Measurements from ENCODE around the gene MESP2.

MESP2 gene

DNA sequence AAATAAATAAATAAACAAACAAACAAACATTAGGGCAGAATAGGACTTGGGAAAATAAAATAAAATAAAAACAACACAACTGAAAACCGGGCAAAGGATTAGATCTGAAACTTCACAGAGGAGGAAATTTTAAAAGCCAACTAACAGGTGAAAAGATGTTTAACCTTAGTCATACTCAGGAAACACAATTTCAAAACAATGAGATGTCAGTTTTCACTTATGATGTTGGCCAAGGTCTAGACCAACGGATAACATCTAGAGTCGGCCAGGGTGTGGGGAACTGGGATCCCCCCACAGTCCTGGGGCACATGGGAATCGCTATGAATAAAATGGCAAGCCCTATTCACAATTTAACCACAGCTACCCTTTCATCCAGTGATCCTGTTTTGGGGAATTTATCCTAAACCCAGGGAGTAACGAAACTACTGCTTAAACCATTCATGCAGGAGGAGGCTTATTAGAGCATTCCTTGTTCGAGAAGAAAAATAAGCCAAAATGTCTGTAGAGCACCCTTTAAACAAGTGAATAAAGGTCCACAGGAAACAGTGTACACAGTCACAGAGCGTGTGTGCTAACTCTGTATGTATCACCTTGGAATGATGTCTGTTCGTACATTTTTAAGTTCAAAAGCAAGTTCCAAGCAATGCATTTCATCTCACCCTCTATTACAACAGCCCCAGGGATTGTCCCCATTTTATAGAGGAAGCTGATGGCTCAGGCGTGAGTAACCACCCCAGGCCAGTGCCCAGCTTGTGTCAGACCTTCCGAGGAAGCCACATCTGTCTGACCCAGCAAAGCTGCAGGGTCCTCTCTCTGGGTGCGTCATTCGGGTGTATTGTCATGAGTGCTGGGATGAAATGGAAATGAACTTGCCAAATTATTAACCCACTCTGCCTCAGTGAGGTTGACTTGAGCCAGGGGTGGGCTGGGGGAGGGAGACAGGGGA is 44.8 kb downstream of the MESP2 start:
- DNase-seq, result no peak

DNA sequence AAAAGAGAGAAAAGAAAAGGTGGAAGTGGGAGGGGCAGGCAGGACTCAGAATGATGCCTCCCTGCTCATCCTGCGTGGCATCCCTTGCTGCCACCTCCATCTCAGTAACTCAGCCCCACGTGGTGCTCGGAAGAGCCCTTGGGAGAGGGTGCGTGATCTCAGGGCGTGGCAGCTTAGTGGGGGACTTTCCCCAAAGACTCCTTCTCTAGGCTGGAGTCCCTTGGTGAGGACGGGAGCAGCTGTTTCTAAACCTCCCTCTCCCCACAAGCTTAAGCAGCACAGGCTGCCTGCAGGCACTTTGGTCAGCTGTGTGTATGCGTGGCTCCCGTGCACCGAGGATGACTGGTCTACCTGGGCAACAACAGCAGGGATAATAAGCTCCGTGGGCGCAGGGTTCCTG is 45.9 kb downstream of the MESP2 start:
- no peak for DNase-seq

DNA sequence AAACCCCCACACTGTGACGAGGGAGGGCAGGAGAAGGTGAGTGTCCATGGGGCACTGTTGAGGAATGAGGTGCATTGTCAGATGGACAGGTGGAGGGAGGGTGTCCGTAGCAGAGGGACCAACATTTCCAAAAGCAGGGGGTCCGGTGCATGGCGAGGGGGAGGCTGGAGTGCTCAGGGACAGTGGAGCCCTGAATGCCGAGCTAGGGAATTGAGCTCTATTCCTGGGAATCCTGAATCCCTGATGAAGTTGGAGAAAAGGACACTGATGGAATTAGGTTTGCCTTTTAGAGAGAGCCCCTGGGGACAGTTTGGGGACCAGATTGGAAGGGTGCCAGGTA is 46.4 kb downstream of the MESP2 start:
- no peak for DNase-seq

DNA sequence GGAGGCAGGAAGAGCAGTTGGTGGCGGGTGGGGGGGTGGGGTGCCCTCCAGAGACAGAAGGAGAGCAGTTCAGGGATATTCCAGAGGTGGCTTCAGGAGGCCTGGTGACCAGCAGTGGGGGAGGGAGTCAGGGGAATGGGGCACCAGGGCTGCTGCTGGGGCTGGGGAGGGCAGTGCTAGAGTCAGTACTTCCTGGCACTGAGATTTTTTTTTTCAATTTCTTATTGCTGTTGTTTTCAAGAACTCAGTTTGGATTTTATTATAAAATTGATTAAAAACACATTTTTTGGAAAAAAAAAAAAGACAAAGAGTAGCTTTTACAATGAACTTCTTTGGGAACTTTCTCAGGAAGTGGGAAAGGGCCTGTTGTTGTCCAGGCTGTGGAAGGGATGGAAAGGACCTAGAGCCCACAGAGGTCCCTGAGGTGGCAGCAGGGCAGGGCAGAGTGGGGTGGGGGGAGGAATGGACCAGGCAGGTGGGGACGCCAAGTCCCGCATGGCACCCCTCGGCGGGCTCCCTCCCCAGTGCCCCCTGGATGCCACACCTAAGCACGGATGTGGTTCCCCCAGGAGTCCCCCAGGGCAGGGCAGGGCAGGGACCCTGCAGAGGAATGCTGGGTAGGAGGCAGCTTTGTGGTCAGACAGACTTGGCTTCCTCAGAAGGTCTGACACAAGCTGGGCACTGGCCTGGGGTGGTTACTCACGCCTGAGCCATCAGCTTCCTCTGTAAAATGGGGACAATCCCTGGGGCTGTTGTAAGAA is 47.0 kb downstream of the MESP2 start:
- DNase-seq, result no peak

DNA sequence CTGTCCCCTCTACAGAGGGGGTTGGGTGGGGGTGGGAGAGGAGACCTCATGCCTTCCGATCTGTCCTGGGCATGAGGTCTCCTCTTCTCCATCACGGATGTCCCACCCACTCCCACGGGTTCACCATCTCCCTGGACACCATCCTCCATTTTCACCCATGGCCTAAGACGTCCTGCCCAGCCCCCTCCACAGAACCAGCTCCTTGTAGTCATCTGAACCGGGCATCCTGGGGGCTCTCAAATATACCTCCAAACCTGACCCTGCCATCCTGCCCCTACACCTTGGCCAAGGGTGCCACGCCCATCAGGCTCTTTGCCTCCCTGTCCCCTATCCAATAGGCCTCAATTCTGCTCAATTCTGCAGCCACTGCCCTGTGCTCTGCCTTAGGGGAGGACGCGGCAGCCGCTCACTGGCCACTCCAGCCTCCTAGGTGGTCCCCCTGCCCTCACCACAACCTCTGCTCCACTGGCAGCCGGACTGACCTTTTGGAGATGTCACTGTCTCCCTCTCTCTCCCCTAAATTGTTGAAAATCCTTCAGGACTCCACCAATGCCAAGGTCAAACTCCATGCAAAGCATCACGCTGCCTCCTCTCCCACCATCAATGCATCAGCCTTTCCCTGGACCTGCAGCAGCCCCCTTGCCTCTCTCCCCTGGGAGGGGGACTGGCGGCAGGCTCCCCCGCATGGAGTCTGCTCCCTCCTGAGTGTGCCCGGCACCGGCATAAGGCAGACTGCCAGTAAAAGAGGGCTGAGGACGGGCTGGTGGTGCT is 47.9 kb downstream of the MESP2 start:
- no peak for DNase-seq

DNA sequence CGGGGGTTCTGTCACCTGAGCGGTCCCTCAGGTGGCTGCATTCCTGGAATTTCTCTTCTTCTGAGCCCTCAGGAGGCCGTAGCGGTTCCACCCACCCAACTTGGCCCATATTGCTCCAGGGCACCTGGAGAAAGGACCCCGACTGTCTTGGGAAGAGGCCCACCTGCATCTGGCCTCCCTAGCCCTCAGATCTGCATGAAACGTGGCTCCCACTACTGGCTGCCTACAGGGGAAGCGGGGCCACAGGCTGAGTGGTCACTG is 48.4 kb downstream of the MESP2 start:
- no peak for DNase-seq

DNA sequence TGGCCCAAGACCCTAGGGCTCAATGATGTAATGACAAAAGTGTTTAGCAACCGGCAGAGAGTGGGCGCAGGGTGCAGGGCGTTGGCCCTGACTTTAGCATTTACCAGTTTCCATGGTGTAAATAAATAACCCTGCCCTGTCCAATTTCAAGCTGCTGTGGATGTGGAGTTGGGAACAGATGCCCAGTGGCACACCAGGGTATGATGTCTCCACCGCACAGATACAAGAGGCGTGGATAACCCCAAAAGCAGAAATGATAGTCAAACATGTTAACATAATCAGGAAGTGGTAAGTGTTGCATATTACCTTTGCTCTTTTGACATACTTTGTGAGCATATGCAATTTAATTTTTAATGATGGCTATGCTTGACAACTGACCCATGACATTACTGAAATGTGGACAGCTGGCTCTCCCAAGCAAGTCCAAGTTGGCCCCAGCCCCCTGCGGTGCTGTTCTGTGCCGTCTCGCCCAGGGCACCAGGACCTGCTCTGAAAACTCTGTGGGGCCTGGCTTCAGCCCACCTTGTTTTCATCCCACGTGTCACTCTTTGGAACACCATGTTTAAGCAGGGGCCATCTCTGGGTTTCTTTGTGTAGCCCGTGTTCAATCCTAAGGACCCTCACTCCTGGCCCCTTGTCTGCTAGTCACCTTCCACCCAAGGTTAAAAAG is 49.3 kb downstream of the MESP2 start:
- no peak for DNase-seq

DNA sequence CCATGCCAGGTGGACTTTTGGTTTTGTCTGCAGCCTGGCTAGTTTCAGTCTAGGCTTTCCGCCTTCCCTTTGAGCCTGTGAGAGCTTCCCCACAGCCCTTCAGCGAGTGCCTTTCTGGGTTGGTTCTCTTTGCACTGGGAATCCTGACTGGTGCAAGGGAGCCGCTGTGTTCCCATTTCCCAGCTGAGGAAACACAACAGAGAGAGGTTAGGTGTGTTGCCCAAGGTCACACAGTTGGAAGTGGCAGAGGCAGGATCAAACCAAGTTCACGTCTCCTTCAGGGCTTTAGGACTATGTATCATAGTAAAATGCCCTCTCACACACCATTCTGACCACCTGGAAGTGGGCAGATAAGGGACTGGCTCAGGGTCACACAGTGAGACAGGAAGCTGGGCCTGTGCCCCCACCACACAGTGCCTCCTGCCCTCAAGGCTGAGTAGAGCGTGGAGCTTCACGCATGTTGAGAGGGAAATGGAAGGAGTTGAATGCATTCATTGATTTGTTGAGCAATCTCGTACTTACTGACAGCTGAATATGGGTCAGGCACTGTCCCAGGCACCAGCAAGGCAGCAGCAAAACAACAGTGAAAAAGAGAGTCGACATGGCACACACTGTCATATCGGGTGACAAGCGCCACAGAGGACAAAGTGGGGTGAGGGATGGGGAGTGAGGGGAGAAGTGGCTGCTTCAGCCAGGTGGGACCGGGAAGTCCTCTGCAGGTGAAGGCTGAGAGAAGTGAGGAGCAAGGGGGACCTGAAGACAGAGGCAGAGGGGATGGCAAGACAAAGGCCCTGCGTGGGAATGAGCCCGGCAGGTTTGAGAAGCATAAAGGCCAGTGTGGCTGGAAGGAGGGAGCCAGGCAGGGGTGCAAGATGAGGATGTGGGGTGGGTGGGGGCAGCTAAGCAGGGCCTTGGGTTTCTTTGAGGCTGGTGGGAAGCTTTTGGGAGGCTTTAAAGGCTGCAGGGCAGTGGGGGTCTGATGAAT is 50.8 kb downstream of the MESP2 start:
- DNase-seq, result no peak

DNA sequence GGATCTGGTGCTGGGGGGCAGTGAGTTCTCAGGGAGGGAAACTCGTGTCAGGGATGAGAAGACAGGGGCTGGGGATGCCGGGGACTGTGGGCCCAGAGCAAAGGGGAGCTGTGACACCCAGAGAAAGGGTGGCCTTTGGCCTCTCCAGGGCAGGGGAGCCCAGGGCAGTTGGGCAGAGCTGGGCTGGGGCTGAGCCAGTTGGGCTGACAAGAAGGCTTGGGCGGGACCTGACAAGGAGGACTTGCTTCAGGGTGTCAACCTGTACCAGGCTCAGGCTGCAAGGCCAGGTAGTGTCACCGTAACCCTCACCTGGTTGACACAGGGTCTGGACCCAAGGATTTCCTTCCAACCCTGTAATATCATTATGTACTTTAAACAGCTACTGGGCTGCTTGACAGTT is 51.7 kb downstream of the MESP2 start:
- no peak for DNase-seq
